ENCODE measurements around the gene L3MBTL4. TPM values are rescaled to one million over a fixed set of nuclear protein-coding genes. Genes with fewer than 3 reads are reported as not detected.

The L3MBTL4 gene
- total and polyA plus RNA-seq, 4 donors = 2.3 to 15.0 (median 5.0) TPM

- Histone ChIP-seq H3K27me3 (ENCODE audit: control insufficient read depth in 4 of 4, insufficient read depth in 4 of 4, low read length in 3 of 4) (no peaks in the 10 kb centered on the region), H3K4me1 (ENCODE audit: control insufficient read depth in 4 of 4, insufficient read depth in 4 of 4, low read length in 3 of 4) (peaks cover 0 to 19% (median under 1%) of the 10 kb centered on the region in 4 donors), H3K9ac (ENCODE audit: low read depth in 1 of 2, low read length in 2 of 2) (no peak overlapping the region), H3K27ac (ENCODE audit: low read depth in 1 of 2, low read length in 2 of 2) (no peak overlapping the region), H3K36me3 (ENCODE audit: control insufficient read depth in 4 of 4, insufficient read depth in 3 of 4, low read depth in 1 of 4, low read length in 3 of 4) (peaks cover 0 to 11% (median 5%) of the 10 kb centered on the region in 4 donors), H3K4me3 (ENCODE audit: low read depth in 1 of 3, low read length in 3 of 3) (no peak overlapping the region), H3K9me3 (ENCODE audit: control insufficient read depth in 4 of 4, low read length in 3 of 4) (no peaks in the 10 kb centered on the region)
- TF ChIP-seq JUND (IDR thresholded peaks at IDR 0.05) (no peak), ATF3 (IDR thresholded peaks at IDR 0.05) (no peak), MAX (IDR thresholded peaks at IDR 0.05) (no peak), YY1 (IDR thresholded peaks at IDR 0.05) (no peak), HNF4G (IDR thresholded peaks at IDR 0.05) (no peak), FOXA2 (IDR thresholded peaks at IDR 0.05) (no peak), FOXA1 (IDR thresholded peaks at IDR 0.05) (no peak), RXRA (IDR thresholded peaks at IDR 0.05) (no peak), EGR1 (IDR thresholded peaks at IDR 0.05; ENCODE audit: low read depth in 2 of 2) (no peak), CTCF (IDR thresholded peaks at IDR 0.05; ENCODE audit: low read depth, low read length, missing input control) (no peak), TAF1 (conservative IDR thresholded peaks at IDR 0.05) (no peak), GABPA (IDR thresholded peaks at IDR 0.05 in 1 of 2, conservative IDR thresholded peaks at IDR 0.05 in 1 of 2) (no peak), SP1 (IDR thresholded peaks at IDR 0.05) (no peak)
- DNase-seq (ENCODE audit: low spot score) = no peak
- 93% methylated on average over 8 of the region's 8 CpGs for WGBS
Measured at GRCh38 chr18:6311456-6312215, 103.1 kb downstream of the L3MBTL4 start.

GRCh38 chr18:6310714-6311113 lies 104.0 kb downstream of the L3MBTL4 start:
- Histone ChIP-seq H3K4me3 (ENCODE audit: low read depth in 1 of 3, low read length in 3 of 3) (no peak overlapping the region), H3K9ac (ENCODE audit: low read depth in 1 of 2, low read length in 2 of 2) (no peak overlapping the region), H3K27ac (ENCODE audit: low read depth in 1 of 2, low read length in 2 of 2) (no peak overlapping the region), H3K9me3 (ENCODE audit: control insufficient read depth in 4 of 4, low read length in 3 of 4) (no peaks in the 10 kb centered on the region), H3K4me1 (ENCODE audit: control insufficient read depth in 4 of 4, insufficient read depth in 4 of 4, low read length in 3 of 4) (peaks cover 0 to 10% (median 0%) of the 10 kb centered on the region in 4 donors), H3K36me3 (ENCODE audit: control insufficient read depth in 4 of 4, insufficient read depth in 3 of 4, low read depth in 1 of 4, low read length in 3 of 4) (peaks cover 0 to 11% (median 5%) of the 10 kb centered on the region in 4 donors), H3K27me3 (ENCODE audit: control insufficient read depth in 4 of 4, insufficient read depth in 4 of 4, low read length in 3 of 4) (no peaks in the 10 kb centered on the region)
- TF ChIP-seq CTCF (IDR thresholded peaks at IDR 0.05; ENCODE audit: low read depth, low read length, missing input control) (no peak), SP1 (IDR thresholded peaks at IDR 0.05) (no peak), FOXA2 (IDR thresholded peaks at IDR 0.05) (no peak), ATF3 (IDR thresholded peaks at IDR 0.05) (no peak), MAX (IDR thresholded peaks at IDR 0.05) (no peak), GABPA (IDR thresholded peaks at IDR 0.05 in 1 of 2, conservative IDR thresholded peaks at IDR 0.05 in 1 of 2) (no peak)
- DNase-seq (ENCODE audit: low spot score) = no peak
- 93% methylated on average over 2 of the region's 2 CpGs for WGBS

Data from liver (tissue), 9 donors.